ENCODE measurements around the gene ASB5. TPM values are rescaled to one million over a fixed set of nuclear protein-coding genes. Genes with fewer than 3 reads are reported as not detected.

The ASB5 gene
- total RNA-seq, 1 experiment from 2014 or later: not detected

DNA sequence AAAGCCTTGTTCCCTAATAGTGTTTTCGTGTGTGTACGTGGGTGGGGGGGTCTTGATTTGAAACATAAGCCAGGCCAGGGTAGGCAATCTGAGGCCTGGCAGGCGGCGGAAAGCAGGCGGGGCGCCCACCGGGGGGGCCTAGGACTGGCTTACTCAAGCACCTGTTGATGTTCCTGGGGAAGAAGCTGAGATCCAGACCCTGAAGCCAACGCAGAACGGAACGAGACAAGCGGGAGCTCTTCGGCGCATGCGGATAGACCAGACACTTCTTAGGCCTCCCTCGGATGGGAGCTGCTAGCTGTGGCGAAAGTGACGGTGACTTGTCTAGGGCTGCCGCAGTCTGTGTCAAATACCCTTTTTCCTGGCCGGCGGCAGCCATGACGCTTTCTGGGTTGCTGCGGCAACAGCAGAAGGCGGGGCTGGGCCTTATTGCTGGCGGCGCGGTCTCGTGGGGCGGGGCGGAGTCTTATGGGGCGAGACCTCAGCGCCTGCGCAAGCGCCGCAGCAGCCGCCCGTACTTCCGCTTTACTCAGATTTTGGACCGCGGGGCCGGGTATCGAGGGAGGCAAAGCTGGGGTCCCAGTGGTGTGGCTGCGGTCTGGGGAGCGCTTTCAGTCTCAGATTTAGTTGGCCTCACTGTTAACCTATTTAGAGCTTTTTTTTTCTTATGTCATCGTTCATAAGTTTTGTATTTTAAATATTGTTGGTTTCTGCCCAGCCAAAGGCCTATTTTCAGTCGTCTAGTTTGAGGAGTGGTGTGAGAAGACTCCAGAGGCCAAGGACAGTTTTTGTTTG lies 73.6 kb downstream of the ASB5 start, which contains the start of gene SPATA4:
SPATA4 (minus strand) TSS at position 402 of the 795 bp plus-strand sequence; CDS start at position 379, 23 bp downstream.
- TF ChIP-seq, protein P1, sequence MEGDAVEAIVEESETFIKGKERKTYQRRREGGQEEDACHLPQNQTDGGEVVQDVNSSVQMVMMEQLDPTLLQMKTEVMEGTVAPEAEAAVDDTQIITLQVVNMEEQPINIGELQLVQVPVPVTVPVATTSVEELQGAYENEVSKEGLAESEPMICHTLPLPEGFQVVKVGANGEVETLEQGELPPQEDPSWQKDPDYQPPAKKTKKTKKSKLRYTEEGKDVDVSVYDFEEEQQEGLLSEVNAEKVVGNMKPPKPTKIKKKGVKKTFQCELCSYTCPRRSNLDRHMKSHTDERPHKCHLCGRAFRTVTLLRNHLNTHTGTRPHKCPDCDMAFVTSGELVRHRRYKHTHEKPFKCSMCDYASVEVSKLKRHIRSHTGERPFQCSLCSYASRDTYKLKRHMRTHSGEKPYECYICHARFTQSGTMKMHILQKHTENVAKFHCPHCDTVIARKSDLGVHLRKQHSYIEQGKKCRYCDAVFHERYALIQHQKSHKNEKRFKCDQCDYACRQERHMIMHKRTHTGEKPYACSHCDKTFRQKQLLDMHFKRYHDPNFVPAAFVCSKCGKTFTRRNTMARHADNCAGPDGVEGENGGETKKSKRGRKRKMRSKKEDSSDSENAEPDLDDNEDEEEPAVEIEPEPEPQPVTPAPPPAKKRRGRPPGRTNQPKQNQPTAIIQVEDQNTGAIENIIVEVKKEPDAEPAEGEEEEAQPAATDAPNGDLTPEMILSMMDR (IDR thresholded peaks at IDR 0.05; ENCODE audit: unreplicated experiment): no peak
- CTCF ChIA-PET: interaction anchor here (0.5 to 2.3 kb wide), 8 partner anchors 10 to 1875 kb away, joined by 3 to 6 read pairs (median 4); no protein-coding TSS in a partner anchor
- POLR2A ChIA-PET: interaction anchor here (0.6 to 2.1 kb wide), 14 partner anchors 10 to 793 kb away, joined by 3 to 7 read pairs (median 4); no protein-coding TSS in a partner anchor
- peaks cover 7% of the 10 kb centered on the region for H3K4me1 Mint-ChIP-seq (ENCODE audit: insufficient read depth, unreplicated experiment)
- H3K9me3 Mint-ChIP-seq (ENCODE audit: unreplicated experiment): no peaks in the 10 kb centered on the region
- no TSS peak for BruUV-seq (replicated peaks)
- intact Hi-C loops (cut with micrococcal nuclease): loop anchor here (2.0 kb wide), 1 partner anchor 125 kb away; no protein-coding TSS in a partner anchor
- peaks cover 6% of the 10 kb centered on the region for H3K36me3 Mint-ChIP-seq (ENCODE audit: insufficient read depth, unreplicated experiment)
- H3K27me3 Mint-ChIP-seq (ENCODE audit: insufficient read depth, unreplicated experiment): no peaks in the 10 kb centered on the region
- H3K27ac Mint-ChIP-seq (ENCODE audit: low read depth, unreplicated experiment): peak within 1 kb of the TSS; percentile 98
- DNase-seq (ENCODE audit: unreplicated experiment): peak; percentile 87
- H3K4me3 Mint-ChIP-seq (ENCODE audit: unreplicated experiment): peak within 1 kb of the TSS; percentile 89

DNA sequence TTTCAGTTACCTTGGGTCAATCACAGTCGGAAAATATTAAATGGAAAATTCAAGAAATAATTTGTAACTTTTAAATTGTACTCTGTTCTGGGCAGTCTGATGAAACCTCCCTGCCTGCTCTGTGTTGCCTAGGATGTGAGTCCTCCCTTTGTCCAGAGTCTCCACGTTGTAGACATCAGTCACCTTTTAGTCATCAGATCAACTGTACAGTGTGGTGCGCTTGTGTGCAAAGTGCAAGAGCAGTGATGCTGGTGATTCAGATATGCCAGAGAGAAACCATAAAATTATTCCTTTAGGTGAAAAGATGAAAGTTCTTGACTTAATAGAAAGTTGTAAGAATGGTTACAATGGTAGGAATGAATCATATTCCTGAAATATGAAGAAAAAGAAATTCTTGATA lies 75.1 kb downstream of the ASB5 start:
- ChIA-PET POLR2A (no interaction called here), CTCF (no interaction called here)
- DNase-seq (ENCODE audit: unreplicated experiment): peak; percentile 75
- peaks cover 7% of the 10 kb centered on the region for H3K4me1 Mint-ChIP-seq (ENCODE audit: insufficient read depth, unreplicated experiment)
- TF ChIP-seq, protein P1 (IDR thresholded peaks at IDR 0.05; ENCODE audit: unreplicated experiment): no peak
- BruUV-seq (replicated peaks): no TSS peak
- intact Hi-C loops (cut with micrococcal nuclease): loop anchor here (1.0 to 2.0 kb wide), 3 partner anchors 43 to 127 kb away; no protein-coding TSS in a partner anchor
- peak overlapping the region; percentile 40 for H3K4me3 Mint-ChIP-seq (ENCODE audit: unreplicated experiment)
- H3K27me3 Mint-ChIP-seq (ENCODE audit: insufficient read depth, unreplicated experiment): no peaks in the 10 kb centered on the region
- no peaks in the 10 kb centered on the region for H3K9me3 Mint-ChIP-seq (ENCODE audit: unreplicated experiment)
- peak overlapping the region; percentile 59 for H3K27ac Mint-ChIP-seq (ENCODE audit: low read depth, unreplicated experiment)
- H3K36me3 Mint-ChIP-seq (ENCODE audit: insufficient read depth, unreplicated experiment): peaks cover 6% of the 10 kb centered on the region

DNA sequence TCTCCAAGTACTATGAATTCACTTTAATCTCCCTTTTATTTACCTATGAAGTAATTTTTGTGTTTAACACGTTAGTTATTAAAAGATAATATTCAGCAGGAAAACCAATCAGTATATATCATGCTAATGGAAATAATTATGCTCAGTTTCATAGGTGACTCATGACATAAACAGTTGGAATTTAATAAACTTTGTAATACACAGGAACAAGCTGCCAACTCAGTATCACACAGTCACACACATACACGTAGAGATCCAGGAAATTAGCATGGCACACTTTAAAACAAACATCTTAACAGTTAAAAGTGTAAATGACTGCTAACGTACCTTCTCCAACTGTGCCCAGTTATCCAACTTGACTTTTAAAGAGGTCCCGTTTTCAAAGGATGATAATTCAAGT lies 75.9 kb downstream of the ASB5 start:
- BruUV-seq (replicated peaks): no TSS peak
- H3K9me3 Mint-ChIP-seq (ENCODE audit: unreplicated experiment): no peaks in the 10 kb centered on the region
- ChIA-PET POLR2A (interaction anchor here (0.6 to 1.1 kb wide), 4 partner anchors 13 to 242 kb away, joined by 3 to 4 read pairs (median 3); no protein-coding TSS in a partner anchor), CTCF (interaction anchor here (0.5 kb wide), 1 partner anchor 188 kb away, joined by 3 read pairs; no protein-coding TSS in a partner anchor)
- peaks cover 7% of the 10 kb centered on the region for H3K4me1 Mint-ChIP-seq (ENCODE audit: insufficient read depth, unreplicated experiment)
- peak overlapping the region; percentile 59 for H3K27ac Mint-ChIP-seq (ENCODE audit: low read depth, unreplicated experiment)
- no peaks in the 10 kb centered on the region for H3K27me3 Mint-ChIP-seq (ENCODE audit: insufficient read depth, unreplicated experiment)
- DNase-seq (ENCODE audit: unreplicated experiment): peak; percentile 19
- H3K36me3 Mint-ChIP-seq (ENCODE audit: insufficient read depth, unreplicated experiment): peaks cover 6% of the 10 kb centered on the region
- TF ChIP-seq, protein P1 (IDR thresholded peaks at IDR 0.05; ENCODE audit: unreplicated experiment): no peak
- intact Hi-C loops (cut with micrococcal nuclease): loop anchor here (2.0 kb wide), 1 partner anchor 42 kb away; no protein-coding TSS in a partner anchor
- H3K4me3 Mint-ChIP-seq (ENCODE audit: unreplicated experiment): no peak overlapping the region

DNA sequence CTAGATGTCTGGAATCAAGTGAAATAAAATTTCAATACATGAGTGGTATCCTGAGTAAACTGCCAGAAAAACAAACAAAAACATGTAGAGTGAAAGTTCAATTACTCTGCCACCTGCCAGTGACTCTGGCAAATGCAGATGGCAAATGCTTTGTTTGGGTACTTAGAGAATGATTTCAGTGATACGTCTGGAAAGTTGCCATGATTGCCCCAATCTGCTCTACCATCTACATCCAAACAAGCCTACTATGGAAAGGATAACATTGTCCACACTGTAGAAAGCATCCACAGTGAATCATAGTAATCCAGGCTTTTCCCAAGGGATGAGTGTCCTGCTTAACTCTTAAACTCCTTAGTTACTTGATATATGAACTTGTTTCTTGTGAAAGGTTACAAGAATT lies 77.0 kb downstream of the ASB5 start:
- TF ChIP-seq, protein P1 (IDR thresholded peaks at IDR 0.05; ENCODE audit: unreplicated experiment): no peak
- no peaks in the 10 kb centered on the region for H3K9me3 Mint-ChIP-seq (ENCODE audit: unreplicated experiment)
- peaks cover 7% of the 10 kb centered on the region for H3K4me1 Mint-ChIP-seq (ENCODE audit: insufficient read depth, unreplicated experiment)
- no peaks in the 10 kb centered on the region for H3K27me3 Mint-ChIP-seq (ENCODE audit: insufficient read depth, unreplicated experiment)
- H3K27ac Mint-ChIP-seq (ENCODE audit: low read depth, unreplicated experiment): no peak overlapping the region
- ChIA-PET POLR2A (interaction anchor here (1.0 kb wide), 1 partner anchor 130 kb away, joined by 4 read pairs; no protein-coding TSS in a partner anchor), CTCF (no interaction called here)
- peak; percentile 30 for DNase-seq (ENCODE audit: unreplicated experiment)
- intact Hi-C loops (cut with micrococcal nuclease): loop anchor here (2.0 kb wide), 1 partner anchor 41 kb away; no protein-coding TSS in a partner anchor
- H3K4me3 Mint-ChIP-seq (ENCODE audit: unreplicated experiment): no peak overlapping the region
- H3K36me3 Mint-ChIP-seq (ENCODE audit: insufficient read depth, unreplicated experiment): peaks cover 6% of the 10 kb centered on the region
- no TSS peak for BruUV-seq (replicated peaks)
